ENCODE measurements around the gene CD99. TPM values are rescaled to one million over a fixed set of nuclear protein-coding genes. Genes with fewer than 3 reads are reported as not detected.

CD99 gene
- polyA plus RNA-seq, 1 donor (not counting 4 experiments of a cell fraction or from before 2014, with no cell fraction given) = 74.4 TPM

DNA sequence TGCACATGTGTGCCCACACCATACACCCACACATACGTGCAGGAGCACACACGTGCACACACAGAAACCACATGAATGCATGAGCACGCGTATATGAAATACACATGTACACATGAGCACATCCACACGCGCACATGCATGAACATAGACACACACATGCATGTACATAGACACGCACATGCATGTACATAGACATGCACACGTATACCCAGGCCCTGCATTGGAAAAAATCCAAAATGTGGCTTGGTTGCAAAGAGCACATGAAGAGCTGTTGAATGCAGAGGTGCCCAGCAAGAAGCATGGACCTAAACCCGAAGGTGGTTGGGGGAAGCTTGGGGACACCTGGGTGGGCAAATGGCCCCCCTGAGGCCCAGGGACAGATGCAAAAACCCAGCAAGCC, 18.5 kb downstream of the CD99 start:
- no peak for DNase-seq (ENCODE audit: low read depth, low spot score)
- no peak for FAIRE-seq
- Histone ChIP-seq H3K79me2 (ENCODE audit: control insufficient read depth, insufficient read depth, low read length) (peaks cover 72% of the 10 kb centered on the region), H3K9ac (ENCODE audit: control insufficient read depth, extremely low read depth, insufficient read depth, low read length) (peak overlapping the region; percentile 93), H3K4me3 (ENCODE audit: control insufficient read depth in 2 of 3, extremely low read depth in 1 of 3, insufficient read depth in 2 of 3, low read depth in 1 of 3, low read length in 3 of 3) (peak overlapping the region; percentile 34 to 72 (median 69)), H2AFZ (ENCODE audit: control insufficient read depth, low read length) (no peak overlapping the region), H3K9me3 (ENCODE audit: control insufficient read depth, low read depth, low read length) (no peaks in the 10 kb centered on the region), H3K27me3 (ENCODE audit: control insufficient read depth, extremely low read depth, insufficient read depth, low read length) (no peaks in the 10 kb centered on the region), H3K9me1 (ENCODE audit: control insufficient read depth, extremely low read depth, insufficient read depth, low read length) (peaks cover 7% of the 10 kb centered on the region), H3K36me3 (ENCODE audit: control insufficient read depth in 2 of 2, extremely low read depth in 1 of 2, insufficient read depth in 2 of 2, low read length in 2 of 2) (peaks cover 2 to 20% of the 10 kb centered on the region in 2 experiments), H4K20me1 (ENCODE audit: control insufficient read depth, extremely low read depth, insufficient read depth, low read length) (no peaks in the 10 kb centered on the region), H3K4me2 (ENCODE audit: control insufficient read depth, extremely low read depth, insufficient read depth, low read depth, low read length) (peak overlapping the region; percentile 100), H3K27ac (ENCODE audit: control insufficient read depth, insufficient read depth, low read length) (peak overlapping the region; percentile 99), H3K4me1 (ENCODE audit: control insufficient read depth, extremely low read depth, insufficient read depth, low read length) (peaks cover 48% of the 10 kb centered on the region)
- no peak for TF ChIP-seq EZH2 (IDR thresholded peaks at IDR 0.05; ENCODE audit: low read length)
- no peak for TF ChIP-seq CTCF (optimal IDR thresholded peaks at IDR 0.05 in 1 of 3, IDR thresholded peaks at IDR 0.05 in 1 of 3, conservative IDR thresholded peaks at IDR 0.05 in 1 of 3; ENCODE audit: extremely low read depth in 1 of 3, insufficient read depth in 2 of 3, low read length in 3 of 3)
- dilution Hi-C loops (cut with MboI; ENCODE audit: extremely low pct_ligation_motif_present, low sequenced_read_pairs) = no loop called here

DNA sequence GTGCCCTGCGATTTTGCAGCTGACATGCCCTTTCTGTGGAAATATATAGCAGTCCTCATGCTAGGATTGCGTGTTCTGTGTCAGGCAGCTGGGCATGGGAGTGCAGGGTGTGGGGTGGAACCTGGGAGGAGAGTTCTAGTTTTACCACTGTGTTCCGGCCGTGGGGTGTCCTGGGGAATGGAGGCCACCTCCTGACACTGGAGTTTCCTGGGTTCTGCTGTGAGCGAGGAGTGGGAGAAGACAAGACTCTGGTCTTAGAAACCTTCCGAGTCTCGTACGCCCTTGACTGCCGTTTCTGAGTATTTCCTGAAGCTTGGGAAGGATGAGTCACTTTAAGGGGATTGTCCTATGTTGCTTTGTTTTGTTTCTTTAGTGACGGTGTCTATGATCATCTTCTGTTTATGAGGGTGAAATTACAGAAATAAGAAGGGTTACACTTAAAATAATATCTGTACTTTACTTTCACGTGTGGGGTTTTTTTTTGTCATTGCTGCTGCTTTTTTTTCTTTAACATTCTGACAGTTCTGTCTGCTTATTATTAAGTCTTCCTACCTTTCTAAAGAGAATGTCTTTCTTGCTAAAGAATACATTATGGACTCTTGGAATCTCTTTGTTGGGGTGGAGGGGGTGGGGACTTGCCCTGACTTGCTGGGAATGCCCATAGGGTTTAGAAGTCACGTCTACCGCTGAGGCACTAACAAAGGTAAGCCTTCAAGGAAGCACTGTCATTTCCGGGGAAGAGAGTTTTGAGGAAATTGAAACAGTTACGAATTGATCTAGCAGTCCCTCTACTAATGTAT, 19.1 kb downstream of the CD99 start:
- no peak for TF ChIP-seq EZH2 (IDR thresholded peaks at IDR 0.05; ENCODE audit: low read length)
- TF ChIP-seq CTCF (optimal IDR thresholded peaks at IDR 0.05 in 1 of 3, IDR thresholded peaks at IDR 0.05 in 1 of 3, conservative IDR thresholded peaks at IDR 0.05 in 1 of 3; ENCODE audit: extremely low read depth in 1 of 3, insufficient read depth in 2 of 3, low read length in 3 of 3) = no peak
- Histone ChIP-seq H3K4me3 (ENCODE audit: control insufficient read depth in 2 of 3, extremely low read depth in 1 of 3, insufficient read depth in 2 of 3, low read depth in 1 of 3, low read length in 3 of 3) (peak overlapping the region; percentile 34 to 72 (median 69)), H3K9ac (ENCODE audit: control insufficient read depth, extremely low read depth, insufficient read depth, low read length) (peak overlapping the region; percentile 93), H3K4me1 (ENCODE audit: control insufficient read depth, extremely low read depth, insufficient read depth, low read length) (peaks cover 43% of the 10 kb centered on the region), H3K27ac (ENCODE audit: control insufficient read depth, insufficient read depth, low read length) (peak overlapping the region; percentile 99), H4K20me1 (ENCODE audit: control insufficient read depth, extremely low read depth, insufficient read depth, low read length) (no peaks in the 10 kb centered on the region), H2AFZ (ENCODE audit: control insufficient read depth, low read length) (peak overlapping the region; percentile 58), H3K79me2 (ENCODE audit: control insufficient read depth, insufficient read depth, low read length) (peaks cover 69% of the 10 kb centered on the region), H3K9me3 (ENCODE audit: control insufficient read depth, low read depth, low read length) (no peaks in the 10 kb centered on the region), H3K36me3 (ENCODE audit: control insufficient read depth in 2 of 2, extremely low read depth in 1 of 2, insufficient read depth in 2 of 2, low read length in 2 of 2) (peaks cover 6 to 23% of the 10 kb centered on the region in 2 experiments), H3K4me2 (ENCODE audit: control insufficient read depth, extremely low read depth, insufficient read depth, low read depth, low read length) (peak overlapping the region; percentile 100), H3K27me3 (ENCODE audit: control insufficient read depth, extremely low read depth, insufficient read depth, low read length) (no peaks in the 10 kb centered on the region), H3K9me1 (ENCODE audit: control insufficient read depth, extremely low read depth, insufficient read depth, low read length) (peaks cover 7% of the 10 kb centered on the region)
- peak; percentile 84 for FAIRE-seq
- dilution Hi-C loops (cut with MboI; ENCODE audit: extremely low pct_ligation_motif_present, low sequenced_read_pairs) = no loop called here
- peak; percentile 92 for DNase-seq (ENCODE audit: low read depth, low spot score)
